Smooth muscle cell (in vitro differentiated cells): Measurements from ENCODE around the gene GBE1. TPM values are rescaled to one million over a fixed set of nuclear protein-coding genes. Genes with fewer than 3 reads are reported as not detected.

Experiments
- DNase-seq: peaks from one replicate; lab custom pipeline; 2025; ENCODE audit not compliant: unreplicated experiment; lab: John Stamatoyannopoulos, UW
- H2AFZ ChIP-seq: fragments of 200-600 bp; sonication (generic); 2 replicates; pipeline ENCODE4 v1.6.0; 2016; ENCODE audit warnings: antibody characterized with exemption, low read depth, mild to moderate bottlenecking
- H3F3A ChIP-seq: fragments of 200-600 bp; sonication (generic); 2 replicates; pipeline ENCODE4 v1.6.0; 2017; ENCODE audit warnings: antibody characterized with exemption, low read depth
- H3K27ac ChIP-seq: fragments of 200-600 bp; sonication (generic); 2 replicates; pipeline ENCODE4 v1.5.1; 2016; ENCODE audit warnings: low read depth, mild to moderate bottlenecking
- H3K27me3 ChIP-seq: fragments of 200-600 bp; sonication (generic); 2 replicates; pipeline ENCODE4 v1.6.1; 2016; ENCODE audit warnings: low read depth, mild to moderate bottlenecking
- H3K36me3 ChIP-seq: fragments of 200-600 bp; sonication (generic); 2 replicates; pipeline ENCODE4 v1.5.1; 2016; ENCODE audit warnings: low read depth
- H3K4me1 ChIP-seq: fragments of 200-600 bp; sonication (generic); 2 replicates; pipeline ENCODE4 v1.5.1; 2016; ENCODE audit warnings: low read depth
- H3K4me2 ChIP-seq: fragments of 200-600 bp; sonication (generic); 2 replicates; pipeline ENCODE4 v1.6.0; 2016; ENCODE audit warnings: mild to moderate bottlenecking
- H3K4me3 ChIP-seq: fragments of 200-600 bp; sonication (generic); 2 replicates; pipeline ENCODE4 v1.5.1; 2016; ENCODE audit warnings: mild to moderate bottlenecking
- H3K79me2 ChIP-seq: fragments of 200-600 bp; sonication (generic); 2 replicates; pipeline ENCODE4 v1.6.0; 2016; ENCODE audit warnings: low read depth, mild to moderate bottlenecking
- H3K9ac ChIP-seq: fragments of 200-600 bp; sonication (generic); 2 replicates; pipeline ENCODE4 v1.6.0; 2016; ENCODE audit warnings: low read depth
- H3K9me3 ChIP-seq: fragments of 200-600 bp; sonication (generic); replicated peaks from 2 replicates; pipeline ENCODE4 v1.5.1; 2016; ENCODE audit warnings: low read depth
- H4K20me1 ChIP-seq: fragments of 200-600 bp; sonication (generic); 2 replicates; pipeline ENCODE4 v1.6.0; 2016; ENCODE audit warnings: low read depth
- WGBS: methylation state at CpG from one replicate; pipeline ENCODE4 v1.1.7; 2016; ENCODE audit warnings: low lambda C conversion rate; 5-methylcytosine and 5-hydroxymethylcytosine counted together
- polyA plus RNA-seq: library from polyadenylated mRNA; unstranded; fragments of >200 nt; fragmentation: Nextera tagmentation; extraction: Ambion mirVana; gene quantifications from 2 replicates; pipeline ENCODE4 v1.2.1, GENCODE V29; 2016
- total RNA-seq: library from RNA; depleted of rRNA; stranded (reverse); fragments of >200 nt; gene quantifications from 2 replicates; pipeline ENCODE4 v1.2.3, GENCODE V29; 2014
- TF ChIP-seq, protein P1 (sequence below): fragments of 200-600 bp; sonication (generic); IDR thresholded peaks from 2 replicates; pipeline ENCODE4 v1.5.1; 2017; ENCODE audit warnings: borderline replicate concordance, mild to moderate bottlenecking, antibody characterized with exemption; ENCODE audit not compliant: insufficient read depth, poor library complexity, severe bottlenecking

The GBE1 gene
- total and polyA plus RNA-seq, 2 experiments from 2014 or later: 23.4 to 50.8 TPM

DNA sequence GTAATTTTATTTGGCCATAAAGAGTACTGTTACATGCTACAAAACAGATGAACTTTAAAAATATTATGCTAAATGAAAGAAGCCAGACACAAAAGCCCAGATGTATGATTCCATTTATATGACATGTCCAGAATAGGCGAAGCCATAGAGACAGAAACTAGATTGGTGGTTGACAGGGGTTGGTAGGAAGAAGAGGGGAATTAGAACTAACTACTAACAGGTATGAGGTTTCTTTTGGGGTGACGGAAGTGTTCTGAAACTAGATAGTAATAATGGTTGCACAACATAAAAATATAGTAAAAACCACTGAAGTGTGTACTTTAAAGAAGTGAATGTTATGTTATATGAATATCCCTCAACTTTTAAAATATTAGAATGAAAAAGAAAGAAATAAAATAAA is 66.1 kb downstream of the GBE1 start:
- H3K27me3 ChIP-seq: no peaks in the 10 kb centered on the region
- 100% methylated on average over 2 of the region's 2 CpGs for WGBS
- no peak for DNase-seq
- no peaks in the 10 kb centered on the region for H3F3A ChIP-seq
- H3K4me3 ChIP-seq: no peak overlapping the region
- H2AFZ ChIP-seq: no peak overlapping the region
- no peak overlapping the region for H3K9ac ChIP-seq
- no peaks in the 10 kb centered on the region for H3K79me2 ChIP-seq
- TF ChIP-seq, protein P1, sequence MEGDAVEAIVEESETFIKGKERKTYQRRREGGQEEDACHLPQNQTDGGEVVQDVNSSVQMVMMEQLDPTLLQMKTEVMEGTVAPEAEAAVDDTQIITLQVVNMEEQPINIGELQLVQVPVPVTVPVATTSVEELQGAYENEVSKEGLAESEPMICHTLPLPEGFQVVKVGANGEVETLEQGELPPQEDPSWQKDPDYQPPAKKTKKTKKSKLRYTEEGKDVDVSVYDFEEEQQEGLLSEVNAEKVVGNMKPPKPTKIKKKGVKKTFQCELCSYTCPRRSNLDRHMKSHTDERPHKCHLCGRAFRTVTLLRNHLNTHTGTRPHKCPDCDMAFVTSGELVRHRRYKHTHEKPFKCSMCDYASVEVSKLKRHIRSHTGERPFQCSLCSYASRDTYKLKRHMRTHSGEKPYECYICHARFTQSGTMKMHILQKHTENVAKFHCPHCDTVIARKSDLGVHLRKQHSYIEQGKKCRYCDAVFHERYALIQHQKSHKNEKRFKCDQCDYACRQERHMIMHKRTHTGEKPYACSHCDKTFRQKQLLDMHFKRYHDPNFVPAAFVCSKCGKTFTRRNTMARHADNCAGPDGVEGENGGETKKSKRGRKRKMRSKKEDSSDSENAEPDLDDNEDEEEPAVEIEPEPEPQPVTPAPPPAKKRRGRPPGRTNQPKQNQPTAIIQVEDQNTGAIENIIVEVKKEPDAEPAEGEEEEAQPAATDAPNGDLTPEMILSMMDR: no peak
- H3K4me1 ChIP-seq: no peaks in the 10 kb centered on the region
- no peaks in the 10 kb centered on the region for H3K36me3 ChIP-seq
- no peaks in the 10 kb centered on the region for H4K20me1 ChIP-seq
- no peaks in the 10 kb centered on the region for H3K9me3 ChIP-seq
- H3K27ac ChIP-seq: no peak overlapping the region
- H3K4me2 ChIP-seq: no peak overlapping the region

DNA sequence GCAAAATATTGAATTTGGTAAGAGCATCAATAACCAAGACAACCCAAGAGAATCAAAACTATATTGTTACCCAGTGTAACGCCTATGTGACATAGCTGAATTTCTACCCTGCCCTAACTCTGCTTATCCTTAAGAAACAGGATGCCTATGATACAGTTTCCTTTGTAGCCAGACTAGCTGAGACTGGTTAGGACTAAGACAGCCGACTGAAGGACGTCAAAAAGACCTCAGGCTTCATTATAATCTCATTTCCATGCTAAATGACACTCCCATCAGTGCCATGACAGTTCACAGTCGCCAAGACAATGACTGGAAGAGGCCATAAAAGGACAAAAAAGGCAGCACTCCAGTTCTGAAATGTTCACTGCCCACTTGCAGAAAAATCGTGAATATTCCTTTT is 66.8 kb downstream of the GBE1 start:
- Histone ChIP-seq H3K79me2 (no peaks in the 10 kb centered on the region), H3K4me2 (no peak overlapping the region), H3K4me1 (no peaks in the 10 kb centered on the region), H3K27ac (no peak overlapping the region), H3K4me3 (no peak overlapping the region), H2AFZ (no peak overlapping the region), H3K9me3 (no peaks in the 10 kb centered on the region), H4K20me1 (no peaks in the 10 kb centered on the region), H3F3A (no peaks in the 10 kb centered on the region), H3K36me3 (no peaks in the 10 kb centered on the region), H3K27me3 (no peaks in the 10 kb centered on the region), H3K9ac (no peak overlapping the region)
- no peak for DNase-seq
- WGBS: 89% methylated on average over 5 of the region's 5 CpGs
- TF ChIP-seq, protein P1: no peak

DNA sequence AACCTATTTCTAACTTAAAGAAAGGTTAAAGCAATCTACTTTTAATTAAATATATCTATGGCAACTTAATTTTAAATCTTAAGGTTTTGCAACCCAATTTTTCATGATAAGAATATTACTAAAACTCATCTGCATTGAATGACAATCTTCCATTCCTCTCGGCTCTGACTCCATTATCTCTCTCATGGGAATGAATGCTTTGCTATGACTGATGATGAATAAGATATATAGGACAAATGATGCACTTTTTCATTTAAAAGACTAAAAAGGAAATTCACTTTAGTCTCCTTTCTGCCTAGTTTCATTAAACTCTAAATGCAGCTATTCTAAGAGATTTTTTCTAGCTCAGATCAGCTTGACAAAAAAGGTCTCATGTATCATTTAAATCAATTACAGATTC is 68.7 kb downstream of the GBE1 start:
- H3K36me3 ChIP-seq: no peaks in the 10 kb centered on the region
- H3K4me3 ChIP-seq: no peak overlapping the region
- no peaks in the 10 kb centered on the region for H3K27me3 ChIP-seq
- H3K4me1 ChIP-seq: no peaks in the 10 kb centered on the region
- TF ChIP-seq, protein P1: no peak
- no peak overlapping the region for H3K9ac ChIP-seq
- H2AFZ ChIP-seq: no peak overlapping the region
- H3F3A ChIP-seq: no peaks in the 10 kb centered on the region
- DNase-seq: no peak
- no peaks in the 10 kb centered on the region for H3K9me3 ChIP-seq
- no peaks in the 10 kb centered on the region for H4K20me1 ChIP-seq
- no peak overlapping the region for H3K27ac ChIP-seq
- no peak overlapping the region for H3K4me2 ChIP-seq
- H3K79me2 ChIP-seq: no peaks in the 10 kb centered on the region
- 89% methylated on average over 1 of the region's 1 CpG for WGBS

DNA sequence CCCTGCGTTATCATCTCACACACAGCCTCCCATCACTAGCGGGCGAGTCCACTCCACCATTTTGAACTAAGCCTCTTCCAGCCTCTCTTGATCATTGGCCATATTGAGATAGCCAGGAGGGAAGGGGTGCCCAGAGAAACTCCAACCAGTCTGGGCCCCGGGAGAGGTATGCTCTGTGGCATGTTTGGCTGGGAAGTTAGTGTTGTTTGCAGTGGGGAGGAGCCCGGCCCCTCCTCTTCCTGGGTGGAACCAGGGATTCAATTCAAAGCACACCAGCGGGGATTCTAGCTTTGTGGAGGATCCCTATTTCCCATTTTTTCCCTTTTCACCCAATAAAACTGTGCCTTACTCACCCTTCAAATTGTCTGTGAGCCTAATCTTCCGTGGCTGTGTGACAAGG is 71.8 kb downstream of the GBE1 start:
- no peaks in the 10 kb centered on the region for H3K4me1 ChIP-seq
- H3K79me2 ChIP-seq: no peaks in the 10 kb centered on the region
- no peak for DNase-seq
- H3K9ac ChIP-seq: no peak overlapping the region
- no peak overlapping the region for H3K27ac ChIP-seq
- no peaks in the 10 kb centered on the region for H3K36me3 ChIP-seq
- no peaks in the 10 kb centered on the region for H3K9me3 ChIP-seq
- TF ChIP-seq, protein P1: no peak
- no peak overlapping the region for H2AFZ ChIP-seq
- H3K27me3 ChIP-seq: no peaks in the 10 kb centered on the region
- 95% methylated on average over 7 of the region's 7 CpGs for WGBS
- H3F3A ChIP-seq: no peaks in the 10 kb centered on the region
- H3K4me2 ChIP-seq: no peak overlapping the region
- H3K4me3 ChIP-seq: no peak overlapping the region
- H4K20me1 ChIP-seq: peaks cover 3% of the 10 kb centered on the region
